ENCODE results near the gene ALKBH6. TPM values are rescaled to one million over a fixed set of nuclear protein-coding genes. Genes with fewer than 3 reads are reported as not detected.

Gene ALKBH6
- total and polyA plus RNA-seq, 2 of the 8 experiments (the other 6 are each of a cell fraction or from before 2014, with no cell fraction given) = 19.2 to 33.3 TPM

- ChIA-PET POLR2A (ENCODE audit: partially characterized antibody) (no interaction called here), CTCF (ENCODE audit: partially characterized antibody) (no interaction called here)
- FAIRE-seq = no peak
- Histone ChIP-seq H3K23ac (ENCODE audit: insufficient read length) (no peak overlapping the region), H4K20me1 (replicated peaks in 1 of 2; ENCODE audit: control insufficient read depth in 1 of 2, insufficient read depth in 2 of 2, low read length in 2 of 2) (peaks cover 0 to 2% of the 10 kb centered on the region in 2 experiments), H4K91ac (replicated peaks; ENCODE audit: insufficient read length, low read length) (no peak overlapping the region), H4K5ac (ENCODE audit: insufficient read length, low read depth, low read length) (no peak overlapping the region), H3K4me1 (replicated peaks in 1 of 4; ENCODE audit: control insufficient read depth in 3 of 4, insufficient read depth in 4 of 4, low read length in 3 of 4) (no peaks in the 10 kb centered on the region; a peak in 1 of 7 replicates), H2BK20ac (ENCODE audit: low read length) (no peak overlapping the region), H3K18ac (ENCODE audit: extremely low read depth, low read length) (no peak overlapping the region), H3K4ac (replicated peaks; ENCODE audit: insufficient read length, low read depth, low read length) (no peak overlapping the region), H3K23me2 (ENCODE audit: low read depth, low read length) (peaks cover 3% of the 10 kb centered on the region), H3K56ac (replicated peaks; ENCODE audit: insufficient read length, low read depth, low read length) (no peak overlapping the region), H3K14ac (ENCODE audit: insufficient read length) (no peak overlapping the region), H2AFZ (ENCODE audit: low read length) (no peak overlapping the region), H3K36me3 (ENCODE audit: control insufficient read depth in 2 of 4, insufficient read depth in 4 of 4, low read length in 3 of 4) (peaks cover 0 to 22% (median 2%) of the 10 kb centered on the region in 4 experiments; a peak in 5 of 8 replicates), H3K79me2 (ENCODE audit: control insufficient read depth in 1 of 2, insufficient read depth in 2 of 2, low read length in 2 of 2) (peaks cover 0 to 7% of the 10 kb centered on the region in 2 experiments; a peak in 1 of 4 replicates), H4K8ac (ENCODE audit: extremely low read depth, insufficient read depth, low read length) (no peak overlapping the region), H3K79me1 (ENCODE audit: low read depth, low read length) (no peaks in the 10 kb centered on the region), H3K27ac (ENCODE audit: low read depth, low read length) (no peak overlapping the region), H3K4me3 (ENCODE audit: extremely low read depth in 1 of 4, insufficient read depth in 2 of 4, low read depth in 3 of 4, low read length in 4 of 4) (no peak overlapping the region), H2AK5ac (ENCODE audit: low read depth, low read length) (no peak overlapping the region), H2BK15ac (ENCODE audit: low read length) (no peak overlapping the region), H2BK12ac (ENCODE audit: low read depth, low read length) (no peak overlapping the region), H3K9ac (replicated peaks in 1 of 4; ENCODE audit: extremely low read depth in 1 of 4, low read depth in 3 of 4, low read length in 3 of 4) (no peak overlapping the region), H2BK120ac (replicated peaks; ENCODE audit: low read depth, low read length) (no peak overlapping the region), H2BK5ac (ENCODE audit: low read depth, low read length) (no peak overlapping the region), H3K4me2 (ENCODE audit: insufficient read depth in 1 of 2, low read depth in 2 of 2, low read length in 2 of 2) (no peak overlapping the region), H3K9me3 (ENCODE audit: insufficient read depth in 2 of 2, low read depth in 1 of 2, low read length in 1 of 2) (no peaks in the 10 kb centered on the region), H3K27me3 (replicated peaks in 1 of 4; ENCODE audit: control insufficient read depth in 3 of 4, extremely low read depth in 1 of 4, insufficient read depth in 3 of 4, low read length in 3 of 4) (no peaks in the 10 kb centered on the region)
- 88% methylated on average over 22 of the region's 22 CpGs; no CpG with 5 or more reads in 1 of the 2 experiments for WGBS, 2 experiments (ENCODE audit: extremely low coverage in 1 of 2, insufficient coverage in 1 of 2, insufficient read length in 1 of 2, insufficient replicate concordance in 2 of 2, low coverage in 1 of 2, low lambda C conversion rate in 2 of 2, missing lambda C conversion rate in 1 of 2)
- TF ChIP-seq, protein P1, sequence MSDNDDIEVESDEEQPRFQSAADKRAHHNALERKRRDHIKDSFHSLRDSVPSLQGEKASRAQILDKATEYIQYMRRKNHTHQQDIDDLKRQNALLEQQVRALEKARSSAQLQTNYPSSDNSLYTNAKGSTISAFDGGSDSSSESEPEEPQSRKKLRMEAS (IDR thresholded peaks at IDR 0.05) = no peak
- TF ChIP-seq SRF (IDR thresholded peaks at IDR 0.05; ENCODE audit: low read depth, low read length) = no peak
- TF ChIP-seq CEBPB (IDR thresholded peaks at IDR 0.05; ENCODE audit: low read depth, low read length) = no peak
- TF ChIP-seq SIN3A (conservative IDR thresholded peaks at IDR 0.05 in 1 of 2, IDR thresholded peaks at IDR 0.05 in 1 of 2; ENCODE audit: low read depth in 1 of 2, low read length in 2 of 2) = no peak
- TF ChIP-seq GTF2F1 (IDR thresholded peaks at IDR 0.05; ENCODE audit: borderline replicate concordance, low read depth, low read length) = no peak
- no peak for DNase-seq (ENCODE audit: low read depth in 1 of 2, low spot score in 2 of 2)
Measured at GRCh38 chr19:36019061-36019670, 5.2 kb upstream of the ALKBH6 start.
